NCI-H1436 treated with DMSO at 0.1 percent for 48 hours (cell line): Measurements from ENCODE around the gene PDPR.
"Not testable (repeated sequence)": the region's sequence is repeated elsewhere in the genome, so short reads cannot be mapped to it uniquely, and the experiment has no call there.

Source experiments
- DNase-seq: peaks from one replicate; lab custom pipeline; 2025; lab: John Stamatoyannopoulos, UW

Gene PDPR

GRCh38 chr16:70162041-70162451 lies 47.9 kb downstream of the PDPR start:
- DNase-seq: no peak

GRCh38 chr16:70163596-70163995 lies 49.5 kb downstream of the PDPR start:
- DNase-seq: no peak

- not testable (repeated sequence) for DNase-seq
Observed at GRCh38 chr16:70166688-70167087, 52.6 kb downstream of the PDPR start.

- not testable (repeated sequence) for DNase-seq
Observed at GRCh38 chr16:70173212-70173837, 59.2 kb downstream of the PDPR start, which contains the start of gene CLEC18C. Gene CLEC18C (plus strand): TSS chr16:70173787. CDS start chr16:70174279, 492 bp downstream.

GRCh38 chr16:70173916-70174315 lies 59.8 kb downstream of the PDPR start:
- DNase-seq: not testable (repeated sequence)

GRCh38 chr16:70174387-70174932 lies 60.3 kb downstream of the PDPR start:
- DNase-seq: not testable (repeated sequence)

- DNase-seq: not testable (repeated sequence)
Observed at GRCh38 chr16:70187858-70188607, 73.9 kb downstream of the PDPR start.

- not testable (repeated sequence) for DNase-seq
Observed at GRCh38 chr16:70188608-70188915, 74.4 kb downstream of the PDPR start.

- not testable (repeated sequence) for DNase-seq
Observed at GRCh38 chr16:70190574-70190973, 76.4 kb downstream of the PDPR start.

- not testable (repeated sequence) for DNase-seq
Observed at GRCh38 chr16:70196683-70197300, 82.7 kb downstream of the PDPR start.

- not testable (repeated sequence) for DNase-seq
Observed at GRCh38 chr16:70197611-70198010, 83.5 kb downstream of the PDPR start.

GRCh38 chr16:70198230-70198629 lies 84.1 kb downstream of the PDPR start:
- DNase-seq: not testable (repeated sequence)

GRCh38 chr16:70198666-70199065 lies 84.5 kb downstream of the PDPR start:
- DNase-seq: not testable (repeated sequence)

- not testable (repeated sequence) for DNase-seq
Observed at GRCh38 chr16:70199170-70199569, 85.0 kb downstream of the PDPR start.

GRCh38 chr16:70200063-70200462 lies 85.9 kb downstream of the PDPR start:
- DNase-seq: not testable (repeated sequence)

- not testable (repeated sequence) for DNase-seq
Observed at GRCh38 chr16:70203508-70203907, 89.4 kb downstream of the PDPR start.

GRCh38 chr16:70204010-70204409 lies 89.9 kb downstream of the PDPR start:
- DNase-seq: not testable (repeated sequence)

GRCh38 chr16:70204668-70205405 lies 90.7 kb downstream of the PDPR start:
- DNase-seq: not testable (repeated sequence)

GRCh38 chr16:70206382-70206781 lies 92.2 kb downstream of the PDPR start:
- not testable (repeated sequence) for DNase-seq
